PFSK-1 (cell line): Measurements from ENCODE around the gene GCH1.

Experiments
- FOXP2 ChIP-seq: optimal IDR thresholded peaks from 2 replicates; pipeline ENCODE3; 2011; ENCODE audit warnings: borderline replicate concordance, control low read depth, inconsistent platforms; ENCODE audit not compliant: insufficient read depth; ENCODE audit errors: extremely low read length, extremely low read depth
- POLR2AphosphoS5 ChIP-seq: IDR thresholded peaks from 2 replicates; pipeline ENCODE4 v1.6.1; 2012; ENCODE audit warnings: low read depth, mild to moderate bottlenecking, control low read depth, low read length, moderate library complexity
- REST ChIP-seq, 2 experiments: IDR thresholded peaks; 2 replicates each; pipeline versions ENCODE4 v1.6.1 to v1.8.0; 2011 to 2012; ENCODE audit warnings: low read depth in 2 of 2, low read length in 2 of 2, control low read depth in 1 of 2, inconsistent platforms in 1 of 2, mild to moderate bottlenecking in 1 of 2, moderate library complexity in 1 of 2; ENCODE audit not compliant: insufficient read depth in 1 of 2
- SIN3A ChIP-seq: IDR thresholded peaks from 2 replicates; pipeline ENCODE4 v1.6.1; 2012; ENCODE audit warnings: mild to moderate bottlenecking, low read length, moderate library complexity, borderline replicate concordance; ENCODE audit not compliant: insufficient read depth
- TAF1 ChIP-seq: IDR thresholded peaks from 2 replicates; pipeline ENCODE4 v1.6.1; 2012; ENCODE audit warnings: low read length, control low read depth, borderline replicate concordance; ENCODE audit not compliant: insufficient read depth

The GCH1 gene

GRCh38 chr14:54852215-54852614 is 50.4 kb downstream of the GCH1 start:
- TF ChIP-seq POLR2AphosphoS5 (no peak), REST (IDR thresholded peaks at IDR 0.05; ENCODE audit: insufficient read depth in 1 of 2, low read depth in 2 of 2, low read length in 2 of 2) (no peak), TAF1 (no peak)

- TF ChIP-seq FOXP2: no peak
- TF ChIP-seq SIN3A: no peak
- TF ChIP-seq POLR2AphosphoS5: no peak
- no peak for TF ChIP-seq TAF1
- no peak for TF ChIP-seq REST (IDR thresholded peaks at IDR 0.05; ENCODE audit: insufficient read depth in 1 of 2, low read depth in 2 of 2, low read length in 2 of 2)
Measured at GRCh38 chr14:54848910-54849309, 53.7 kb downstream of the GCH1 start.

- TF ChIP-seq POLR2AphosphoS5 (no peak), TAF1 (no peak), FOXP2 (no peak), REST (IDR thresholded peaks at IDR 0.05; ENCODE audit: insufficient read depth in 1 of 2, low read depth in 2 of 2, low read length in 2 of 2) (no peak), SIN3A (no peak)
Measured at GRCh38 chr14:54845641-54846040, 57.0 kb downstream of the GCH1 start.

GRCh38 chr14:54844479-54844878 is 58.1 kb downstream of the GCH1 start:
- TF ChIP-seq POLR2AphosphoS5 (no peak), TAF1 (no peak), FOXP2 (no peak), SIN3A (no peak), REST (IDR thresholded peaks at IDR 0.05; ENCODE audit: insufficient read depth in 1 of 2, low read depth in 2 of 2, low read length in 2 of 2) (no peak)

- TF ChIP-seq FOXP2: no peak
- no peak for TF ChIP-seq TAF1
- no peak for TF ChIP-seq REST (IDR thresholded peaks at IDR 0.05; ENCODE audit: insufficient read depth in 1 of 2, low read depth in 2 of 2, low read length in 2 of 2)
- no peak for TF ChIP-seq POLR2AphosphoS5
- TF ChIP-seq SIN3A: no peak
Measured at GRCh38 chr14:54840798-54841197, 61.8 kb downstream of the GCH1 start.
